Suprapubic skin (tissue), 4 donors: ENCODE data around the gene SETD4. TPM values are rescaled to one million over a fixed set of nuclear protein-coding genes. Genes with fewer than 3 reads are reported as not detected.
"Not testable (repeated sequence)": the region's sequence is repeated elsewhere in the genome, so short reads cannot be mapped to it uniquely, and the experiment has no call there.

Experiments
- DNase-seq, 2 donors: peaks; one replicate each; pipeline ENCODE4 v3.0.0-alpha.2; 2019; ENCODE audit warnings: low spot score in 2 of 2
- H3K27ac ChIP-seq: fragments of 200-600 bp; sonication (generic); one replicate; pipeline ENCODE4 v1.5.1; 2019
- H3K27me3 ChIP-seq: fragments of 200-600 bp; sonication (generic); one replicate; pipeline ENCODE4 v1.5.1; 2019
- H3K36me3 ChIP-seq: fragments of 200-600 bp; sonication (generic); one replicate; pipeline ENCODE4 v1.5.1; 2019
- H3K4me1 ChIP-seq: fragments of 200-600 bp; sonication (generic); one replicate; pipeline ENCODE4 v1.5.1; 2019
- H3K4me3 ChIP-seq: fragments of 200-600 bp; sonication (generic); one replicate; pipeline ENCODE4 v1.5.1; 2019; ENCODE audit warnings: mild to moderate bottlenecking
- H3K9me3 ChIP-seq: fragments of 200-600 bp; sonication (generic); one replicate; pipeline ENCODE4 v1.5.1; 2019
- EP300 ChIP-seq: sonication (generic); formaldehyde crosslinking; IDR thresholded peaks from one replicate; pipeline ENCODE4 v1.6.1; 2017; ENCODE audit warnings: antibody characterized with exemption
- POLR2A ChIP-seq, 2 donors: fragments of 450-650 bp; IDR thresholded peaks; one replicate each; pipeline ENCODE4 v1.6.1; 2017; ENCODE audit warnings: antibody characterized with exemption in 2 of 2, mild to moderate bottlenecking in 2 of 2, moderate library complexity in 2 of 2
- POLR2AphosphoS5 ChIP-seq, 3 donors: sonication (generic); formaldehyde crosslinking; IDR thresholded peaks; one replicate each; pipeline ENCODE4 v1.6.1; 2017; ENCODE audit warnings: antibody characterized with exemption in 3 of 3
- WGBS: methylation state at CpG from one replicate; pipeline ENCODE4 v1.1.5; 2018; 5-methylcytosine and 5-hydroxymethylcytosine counted together
- total RNA-seq, 4 donors: library from RNA; depleted of rRNA; stranded (reverse); fragments of >200 nt; gene quantifications; one replicate each; pipeline ENCODE4 v1.1.0, GENCODE V29; 2016
- TF ChIP-seq, protein P1 (sequence below), 2 donors: fragments of 200-600 bp in 1 of 2; fragments of 450-650 bp in 1 of 2; sonication (generic) in 1 of 2; IDR thresholded peaks; one replicate each; pipeline ENCODE4 v1.5.1; 2016 to 2019; ENCODE audit warnings: antibody characterized with exemption in 2 of 2, mild to moderate bottlenecking in 1 of 2, moderate library complexity in 1 of 2

SETD4 gene
- total RNA-seq, 4 donors from 2014 or later = 20.8 to 80.9 (median 26.5) TPM

DNA sequence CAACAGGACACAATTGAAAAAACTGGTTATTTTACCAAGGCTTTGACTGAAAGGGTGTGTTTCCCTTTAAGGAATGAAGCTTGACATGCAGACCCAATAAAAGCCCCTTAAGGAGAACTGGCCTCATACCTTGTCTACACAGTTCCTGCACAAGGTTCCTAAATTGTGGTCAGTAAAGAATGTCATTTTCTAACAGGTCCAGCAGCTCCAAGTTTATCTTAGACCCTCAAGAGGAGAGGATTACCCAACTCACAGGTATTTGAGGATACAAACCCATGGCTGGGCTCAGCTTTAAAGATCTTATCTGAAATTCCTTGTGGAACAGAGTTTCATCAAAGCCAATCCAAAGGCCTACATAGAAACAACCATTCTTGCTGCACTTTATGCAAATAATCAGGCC is 43.1 kb upstream of the SETD4 start:
- Histone ChIP-seq H3K4me3 (no peak overlapping the region), H3K27me3 (no peaks in the 10 kb centered on the region), H3K36me3 (no peaks in the 10 kb centered on the region), H3K4me1 (peaks cover 37% of the 10 kb centered on the region), H3K27ac (no peak overlapping the region), H3K9me3 (no peaks in the 10 kb centered on the region)
- DNase-seq = no peak
- no peak for TF ChIP-seq POLR2A (IDR thresholded peaks at IDR 0.05)
- TF ChIP-seq, protein P1, sequence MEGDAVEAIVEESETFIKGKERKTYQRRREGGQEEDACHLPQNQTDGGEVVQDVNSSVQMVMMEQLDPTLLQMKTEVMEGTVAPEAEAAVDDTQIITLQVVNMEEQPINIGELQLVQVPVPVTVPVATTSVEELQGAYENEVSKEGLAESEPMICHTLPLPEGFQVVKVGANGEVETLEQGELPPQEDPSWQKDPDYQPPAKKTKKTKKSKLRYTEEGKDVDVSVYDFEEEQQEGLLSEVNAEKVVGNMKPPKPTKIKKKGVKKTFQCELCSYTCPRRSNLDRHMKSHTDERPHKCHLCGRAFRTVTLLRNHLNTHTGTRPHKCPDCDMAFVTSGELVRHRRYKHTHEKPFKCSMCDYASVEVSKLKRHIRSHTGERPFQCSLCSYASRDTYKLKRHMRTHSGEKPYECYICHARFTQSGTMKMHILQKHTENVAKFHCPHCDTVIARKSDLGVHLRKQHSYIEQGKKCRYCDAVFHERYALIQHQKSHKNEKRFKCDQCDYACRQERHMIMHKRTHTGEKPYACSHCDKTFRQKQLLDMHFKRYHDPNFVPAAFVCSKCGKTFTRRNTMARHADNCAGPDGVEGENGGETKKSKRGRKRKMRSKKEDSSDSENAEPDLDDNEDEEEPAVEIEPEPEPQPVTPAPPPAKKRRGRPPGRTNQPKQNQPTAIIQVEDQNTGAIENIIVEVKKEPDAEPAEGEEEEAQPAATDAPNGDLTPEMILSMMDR (IDR thresholded peaks at IDR 0.05) = no peak
- TF ChIP-seq EP300 = no peak
- no peak for TF ChIP-seq POLR2AphosphoS5 (IDR thresholded peaks at IDR 0.05)

DNA sequence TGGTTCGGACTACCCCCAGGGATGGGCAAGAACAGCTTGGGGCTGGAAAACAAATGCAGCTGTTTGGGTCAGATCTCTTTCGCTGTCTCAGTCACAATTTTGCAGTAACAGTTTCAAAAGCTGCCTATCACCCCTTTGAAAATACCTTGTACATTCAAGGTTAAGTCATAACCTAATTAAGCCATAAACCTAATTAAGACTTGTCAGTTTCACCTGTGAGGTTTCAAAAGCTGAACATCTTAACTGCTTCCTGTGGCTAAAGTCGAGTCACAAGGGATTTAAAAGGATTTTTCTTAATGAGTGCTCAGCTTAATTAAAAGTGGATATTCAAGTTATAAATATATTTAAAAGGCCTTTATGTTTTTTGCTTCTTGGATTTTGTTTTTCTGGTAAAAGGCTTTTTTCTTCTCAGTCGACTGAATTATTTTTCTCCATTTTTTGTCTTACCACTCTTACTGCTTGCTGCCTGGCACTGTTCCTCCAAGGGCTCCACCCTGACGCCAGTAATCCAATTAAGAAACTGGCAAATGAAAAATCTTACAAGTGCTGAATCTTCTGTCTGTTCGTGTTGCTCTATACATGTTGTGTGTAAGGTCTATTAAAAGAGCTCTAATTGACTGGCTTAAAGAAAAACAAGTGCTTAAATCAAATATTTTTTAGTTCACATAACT is 40.8 kb upstream of the SETD4 start:
- peaks cover 53% of the 10 kb centered on the region for H3K4me1 ChIP-seq
- DNase-seq = no peak
- no peaks in the 10 kb centered on the region for H3K27me3 ChIP-seq
- no peaks in the 10 kb centered on the region for H3K36me3 ChIP-seq
- H3K9me3 ChIP-seq = no peaks in the 10 kb centered on the region
- H3K4me3 ChIP-seq = no peak overlapping the region
- no peak overlapping the region for H3K27ac ChIP-seq
- TF ChIP-seq EP300 (no peak), POLR2AphosphoS5 (IDR thresholded peaks at IDR 0.05) (no peak), POLR2A (IDR thresholded peaks at IDR 0.05) (no peak)
- TF ChIP-seq, protein P1 (IDR thresholded peaks at IDR 0.05) = no peak
- WGBS = 46% methylated on average over 6 of the region's 6 CpGs

DNA sequence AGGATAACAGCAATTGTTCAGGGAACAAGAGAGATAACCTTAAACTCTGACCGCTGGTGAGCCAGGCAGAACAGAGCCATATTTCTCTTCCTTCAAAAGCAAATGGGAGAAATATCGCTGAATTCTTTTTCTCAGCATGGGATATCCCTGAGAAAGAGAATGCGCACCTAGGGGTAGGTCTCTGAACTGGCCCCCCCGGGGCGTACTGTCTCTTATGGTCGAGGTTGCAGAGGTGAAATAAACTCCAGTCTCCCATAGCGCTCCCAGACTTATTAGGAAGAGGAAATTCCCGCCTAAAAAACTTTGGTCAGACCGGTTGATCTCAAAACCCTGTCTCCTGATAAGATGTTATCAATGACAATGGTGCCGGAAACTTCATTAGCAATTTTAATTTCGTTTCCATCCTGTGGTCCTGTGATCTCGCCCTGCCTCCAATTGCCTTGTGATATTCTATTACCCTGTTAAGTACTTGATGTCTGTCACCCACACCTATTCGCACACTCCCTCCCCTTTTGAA is 39.4 kb upstream of the SETD4 start:
- H3K27me3 ChIP-seq, H3K4me3 ChIP-seq, H3K36me3 ChIP-seq, H3K27ac ChIP-seq, H3K9me3 ChIP-seq: not testable (repeated sequence)
- peak in 1 of 2 donors; percentile 29 for DNase-seq
- 52% methylated on average over 13 of the region's 13 CpGs for WGBS
- peaks cover 44% of the 10 kb centered on the region for H3K4me1 ChIP-seq

GRCh38 chr21:36099000-36099399 is 38.7 kb upstream of the SETD4 start:
- TF ChIP-seq, protein P1 (IDR thresholded peaks at IDR 0.05) = no peak
- TF ChIP-seq POLR2A (IDR thresholded peaks at IDR 0.05) (no peak), POLR2AphosphoS5 (IDR thresholded peaks at IDR 0.05) (no peak), EP300 (no peak)
- Histone ChIP-seq H3K36me3 (no peaks in the 10 kb centered on the region), H3K4me3 (no peak overlapping the region), H3K27ac (no peak overlapping the region), H3K27me3 (no peaks in the 10 kb centered on the region), H3K4me1 (peaks cover 37% of the 10 kb centered on the region), H3K9me3 (no peaks in the 10 kb centered on the region)
- no peak for DNase-seq
- WGBS = 98% methylated on average over 3 of the region's 3 CpGs

DNA sequence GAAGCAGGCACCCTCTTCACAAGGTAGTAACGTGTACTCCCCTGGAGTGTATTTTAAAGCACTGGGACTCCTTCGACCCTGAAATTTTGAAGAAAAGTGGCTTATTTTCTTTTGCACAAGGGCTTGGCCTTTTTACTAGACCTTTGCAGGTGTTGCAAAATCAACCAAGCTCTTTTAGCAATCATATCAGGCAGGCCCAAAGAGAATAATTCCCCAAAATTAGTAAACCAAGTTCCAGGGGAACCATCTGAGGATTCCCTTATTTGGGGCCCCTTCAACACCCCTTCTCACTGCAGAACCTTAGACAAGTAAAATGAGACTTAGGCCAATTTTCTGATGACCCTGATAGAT is 37.8 kb upstream of the SETD4 start:
- peak overlapping the region; percentile 50 for H3K27ac ChIP-seq

More for the DNA sequence above, 37.8 kb upstream of the SETD4 start:
- Histone ChIP-seq H3K4me1 (peaks cover 32% of the 10 kb centered on the region), H3K36me3 (no peaks in the 10 kb centered on the region), H3K27me3 (no peaks in the 10 kb centered on the region), H3K9me3 (no peaks in the 10 kb centered on the region), H3K4me3 (no peak overlapping the region)
- TF ChIP-seq, protein P1 (IDR thresholded peaks at IDR 0.05) = no peak
- TF ChIP-seq POLR2A (IDR thresholded peaks at IDR 0.05) (no peak), EP300 (no peak), POLR2AphosphoS5 (IDR thresholded peaks at IDR 0.05) (no peak)
- no peak for DNase-seq
- 47% methylated on average over 2 of the region's 2 CpGs for WGBS
